Lower leg skin (tissue), 4 donors: ENCODE data around the gene MAST4. TPM values are rescaled to one million over a fixed set of nuclear protein-coding genes. Genes with fewer than 3 reads are reported as not detected.

ENCODE experiments used
- DNase-seq, 2 donors: peaks; one replicate each; pipeline ENCODE4 v3.0.0-alpha.2; 2019; ENCODE audit warnings: low spot score in 2 of 2
- H3K4me3 ChIP-seq: fragments of 200-600 bp; sonication (generic); 2 replicates; pipeline ENCODE4 v1.5.1; 2017; ENCODE audit warnings: mild to moderate bottlenecking, low read depth; ENCODE audit not compliant: poor library complexity, severe bottlenecking
- POLR2A ChIP-seq, 2 donors: fragments of 450-650 bp; IDR thresholded peaks; one replicate each; pipeline ENCODE4 v1.6.1; 2016 to 2017; ENCODE audit warnings: antibody characterized with exemption in 2 of 2, mild to moderate bottlenecking in 1 of 2, moderate library complexity in 1 of 2
- WGBS, 2 donors: methylation state at CpG; one replicate each; pipeline ENCODE4 v1.1.5; 2018; 5-methylcytosine and 5-hydroxymethylcytosine counted together
- intact Hi-C: fragments of 100-400 bp; cut with DNase I; formaldehyde crosslinking; loops from one replicate; pipeline ENCODE4 v1.15.0; 2023; ENCODE audit warnings: low total_unique reads
- total RNA-seq, 4 donors: library from RNA; depleted of rRNA; stranded (reverse); fragments of >200 nt; gene quantifications; one replicate each; pipeline ENCODE4 v1.1.0, GENCODE V29; 2016
- TF ChIP-seq, protein P1 (sequence below), 3 donors: fragments of 450-650 bp; IDR thresholded peaks; one replicate each; pipeline ENCODE4 v1.5.1; 2016; ENCODE audit warnings: antibody characterized with exemption in 3 of 3, mild to moderate bottlenecking in 3 of 3, moderate library complexity in 2 of 3

The MAST4 gene
- total RNA-seq, 4 donors from 2014 or later = 49.0 to 109 (median 55.5) TPM

DNA sequence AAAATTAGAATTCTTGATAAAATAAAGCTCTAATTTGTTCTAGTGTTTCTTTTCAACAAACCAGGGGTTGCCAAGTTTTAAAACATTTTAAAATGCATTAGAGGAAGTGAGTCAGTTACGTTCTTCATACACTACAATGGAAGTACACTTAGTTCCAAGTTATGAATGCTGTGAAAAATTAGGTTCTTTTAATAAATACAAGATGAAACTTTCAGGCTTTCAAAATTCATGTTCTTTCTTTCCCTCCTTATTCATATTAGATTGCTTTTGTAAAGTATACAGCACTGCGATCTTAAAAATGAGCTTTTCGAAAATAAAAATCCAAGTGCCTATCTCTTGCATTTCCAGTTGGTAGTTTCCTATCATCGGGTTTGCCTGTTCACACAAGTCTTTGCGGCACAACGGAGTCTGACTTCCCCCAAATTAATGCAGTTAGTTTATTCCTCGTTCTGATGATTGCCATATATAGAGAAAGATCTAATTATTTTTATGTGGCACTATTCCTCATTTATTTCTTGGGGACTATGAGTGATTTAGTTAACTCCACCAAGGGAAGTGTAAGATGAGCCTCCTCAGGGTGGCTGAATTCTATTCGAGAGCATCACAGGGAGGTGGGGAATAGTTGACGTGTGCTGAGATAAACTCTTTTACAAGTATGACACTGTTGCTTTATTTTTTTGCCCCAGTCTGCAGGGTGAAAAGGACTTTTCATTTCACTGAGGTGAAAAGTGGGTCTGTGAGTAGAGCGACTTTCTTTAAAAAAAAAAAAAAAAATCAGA lies 362.2 kb downstream of the MAST4 start:
- intact Hi-C loops = no loop called here
- TF ChIP-seq, protein P1, sequence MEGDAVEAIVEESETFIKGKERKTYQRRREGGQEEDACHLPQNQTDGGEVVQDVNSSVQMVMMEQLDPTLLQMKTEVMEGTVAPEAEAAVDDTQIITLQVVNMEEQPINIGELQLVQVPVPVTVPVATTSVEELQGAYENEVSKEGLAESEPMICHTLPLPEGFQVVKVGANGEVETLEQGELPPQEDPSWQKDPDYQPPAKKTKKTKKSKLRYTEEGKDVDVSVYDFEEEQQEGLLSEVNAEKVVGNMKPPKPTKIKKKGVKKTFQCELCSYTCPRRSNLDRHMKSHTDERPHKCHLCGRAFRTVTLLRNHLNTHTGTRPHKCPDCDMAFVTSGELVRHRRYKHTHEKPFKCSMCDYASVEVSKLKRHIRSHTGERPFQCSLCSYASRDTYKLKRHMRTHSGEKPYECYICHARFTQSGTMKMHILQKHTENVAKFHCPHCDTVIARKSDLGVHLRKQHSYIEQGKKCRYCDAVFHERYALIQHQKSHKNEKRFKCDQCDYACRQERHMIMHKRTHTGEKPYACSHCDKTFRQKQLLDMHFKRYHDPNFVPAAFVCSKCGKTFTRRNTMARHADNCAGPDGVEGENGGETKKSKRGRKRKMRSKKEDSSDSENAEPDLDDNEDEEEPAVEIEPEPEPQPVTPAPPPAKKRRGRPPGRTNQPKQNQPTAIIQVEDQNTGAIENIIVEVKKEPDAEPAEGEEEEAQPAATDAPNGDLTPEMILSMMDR (IDR thresholded peaks at IDR 0.05) = no peak
- no peak for TF ChIP-seq POLR2A (IDR thresholded peaks at IDR 0.05)
- DNase-seq = no peak
- H3K4me3 ChIP-seq = no peak overlapping the region
- WGBS, 2 donors = 25 to 31% methylated on average over 10 of the region's 10 CpGs

DNA sequence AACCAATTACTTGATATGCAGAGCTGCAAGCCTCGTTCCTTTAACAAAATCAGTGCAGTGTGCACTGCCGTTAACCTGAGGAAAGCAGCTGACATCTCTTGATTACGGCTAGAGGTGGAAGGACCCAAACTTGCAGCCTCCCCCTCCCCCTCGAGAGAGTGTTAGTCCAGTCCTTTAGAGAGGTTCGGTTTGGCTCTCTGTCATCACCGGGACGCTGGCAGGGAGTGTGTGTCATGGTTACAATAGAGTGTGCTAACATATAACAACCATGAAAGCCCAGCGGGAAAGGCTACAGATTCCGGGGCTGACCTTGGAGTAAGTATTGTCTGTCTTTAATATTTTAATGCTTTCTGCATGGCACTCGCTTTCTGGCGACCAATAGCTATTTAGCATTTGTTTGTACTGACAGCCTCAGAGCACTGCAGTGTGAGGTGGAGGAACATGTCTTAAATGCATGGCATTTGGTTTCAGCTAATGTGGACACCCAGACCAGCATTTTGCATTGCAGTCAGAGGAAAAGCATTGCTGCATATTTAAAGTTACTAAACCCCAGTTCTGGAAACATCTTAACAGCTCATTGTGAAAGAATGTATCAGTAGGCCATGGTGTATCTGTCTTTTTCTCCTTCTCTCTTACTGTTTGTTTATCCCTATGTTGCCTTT lies 362.9 kb downstream of the MAST4 start:
- H3K4me3 ChIP-seq = no peak overlapping the region
- intact Hi-C loops = no loop called here
- no peak for TF ChIP-seq POLR2A (IDR thresholded peaks at IDR 0.05)
- TF ChIP-seq, protein P1 (IDR thresholded peaks at IDR 0.05) = no peak
- 13 to 19% methylated on average over 11 of the region's 11 CpGs for whole genome bisulfite sequencing, 2 donors
- no peak for DNase-seq

DNA sequence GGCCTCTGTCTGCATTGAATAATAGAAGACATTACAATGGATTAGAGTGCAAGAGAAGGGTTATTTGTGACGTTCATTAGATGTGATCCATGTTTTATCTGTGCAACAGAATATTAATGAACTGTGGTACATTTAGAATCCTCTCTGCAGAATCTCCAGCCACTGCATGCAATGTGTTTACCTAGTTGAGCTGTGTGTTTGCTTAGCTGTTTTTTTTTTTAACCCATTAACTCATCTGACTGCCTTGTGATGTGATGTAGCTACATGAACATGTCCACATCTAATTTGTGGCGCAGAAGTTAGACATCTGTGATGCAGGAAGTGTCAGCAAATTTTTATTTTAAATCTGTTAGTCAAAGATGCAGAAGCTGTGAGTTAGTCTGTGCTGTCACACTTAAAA lies 363.5 kb downstream of the MAST4 start:
- no peak overlapping the region for H3K4me3 ChIP-seq
- DNase-seq = no peak
- TF ChIP-seq, protein P1 (IDR thresholded peaks at IDR 0.05) = no peak
- TF ChIP-seq POLR2A (IDR thresholded peaks at IDR 0.05) = no peak
- intact Hi-C loops = no loop called here
- 37 to 46% methylated on average over 2 of the region's 2 CpGs for WGBS, 2 donors

DNA sequence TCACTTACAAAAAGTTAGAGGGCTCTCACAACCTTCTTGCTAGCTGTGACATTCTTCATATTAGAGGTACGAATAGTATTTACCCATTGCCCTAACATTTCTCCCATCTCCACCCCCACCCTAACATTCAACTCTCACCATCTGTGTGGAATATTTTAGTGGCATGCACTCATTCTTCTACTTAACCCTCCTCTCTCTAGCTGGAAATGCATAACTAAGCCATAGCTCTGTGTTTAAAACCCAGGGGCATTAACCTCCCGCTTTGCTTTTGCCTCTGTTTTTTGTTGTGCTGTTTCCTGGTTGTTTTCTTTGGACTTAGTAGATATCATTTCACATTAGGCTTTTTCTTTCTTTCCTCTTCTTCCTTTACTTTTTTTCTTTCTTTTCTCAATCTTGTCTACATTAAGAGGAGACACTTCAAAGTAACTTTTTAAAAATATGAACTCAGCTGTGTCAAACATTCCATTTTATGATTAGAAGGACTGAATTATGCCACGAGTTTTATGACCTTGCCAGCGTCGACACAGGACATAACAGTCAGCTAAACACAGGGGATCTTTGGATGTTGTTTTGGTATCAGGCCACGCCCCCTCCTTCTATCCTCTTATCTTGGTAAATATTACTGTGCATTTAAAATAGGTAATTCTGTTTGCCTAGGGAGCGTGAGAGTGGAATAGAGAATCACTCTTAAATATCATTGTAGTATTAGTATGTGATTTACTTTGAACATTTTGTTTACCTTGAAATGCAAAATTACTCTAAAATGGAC lies 364.4 kb downstream of the MAST4 start:
- DNase-seq = no peak
- TF ChIP-seq, protein P1 (IDR thresholded peaks at IDR 0.05) = no peak
- no peak for TF ChIP-seq POLR2A (IDR thresholded peaks at IDR 0.05)
- WGBS, 2 donors = 27 to 41% methylated on average over 7 of the region's 7 CpGs
- no peak overlapping the region for H3K4me3 ChIP-seq
- intact Hi-C loops = no loop called here

DNA sequence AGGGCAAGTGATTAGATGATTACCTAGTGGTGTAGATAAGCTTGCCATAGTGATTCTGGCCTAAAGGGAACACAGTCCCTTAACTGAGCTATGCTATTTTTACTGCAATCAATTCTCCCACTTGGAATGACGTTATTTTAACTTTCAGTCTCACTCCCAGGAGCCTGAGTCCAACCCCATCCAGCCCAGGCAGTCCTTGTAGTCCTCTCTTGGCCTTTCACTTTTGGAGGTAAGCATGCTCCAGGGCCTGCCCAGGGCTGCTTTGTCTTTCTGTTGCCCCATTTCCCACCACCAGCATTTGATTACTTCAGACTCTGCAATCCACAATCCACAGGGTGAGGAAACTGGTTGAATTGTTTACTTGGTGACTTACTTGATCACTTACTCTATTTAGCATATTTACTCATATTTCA lies 367.4 kb downstream of the MAST4 start:
- DNase-seq = no peak
- TF ChIP-seq POLR2A (IDR thresholded peaks at IDR 0.05) = no peak
- TF ChIP-seq, protein P1 (IDR thresholded peaks at IDR 0.05) = no peak
- no peak overlapping the region for H3K4me3 ChIP-seq
- intact Hi-C loops = no loop called here
- 59 to 63% methylated on average over 1 of the region's 1 CpG for WGBS, 2 donors
